Measurements from ENCODE around the gene PLA2G4C. TPM values are rescaled to one million over a fixed set of nuclear protein-coding genes. Genes with fewer than 3 reads are reported as not detected.

PLA2G4C gene
- total RNA-seq, 1 donor from 2014 or later: 2.5 TPM

DNA sequence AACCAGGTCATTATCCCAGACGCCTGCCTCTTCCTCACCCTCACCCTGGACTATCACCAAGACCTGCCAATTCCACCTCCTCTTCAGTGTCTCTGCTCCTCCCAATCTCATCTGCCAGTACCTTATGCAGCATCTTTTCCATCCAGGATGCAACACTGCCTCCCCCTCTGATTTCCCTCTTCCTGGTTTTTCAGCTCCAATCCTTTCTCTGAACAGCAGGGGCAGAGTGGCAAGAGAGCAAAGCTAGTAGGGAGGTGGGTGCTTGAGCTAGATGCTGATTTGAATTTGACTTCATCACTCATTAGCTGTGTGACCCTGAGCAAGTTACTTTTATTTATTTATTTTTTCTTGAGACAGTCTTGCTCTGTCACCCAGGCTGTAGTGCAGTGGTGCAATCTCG lies 41.2 kb downstream of the PLA2G4C start:
- H3K4me3 Mint-ChIP-seq (ENCODE audit: unreplicated experiment): no peak overlapping the region
- DNase-seq: no peak
- no peaks in the 10 kb centered on the region for H3K4me1 Mint-ChIP-seq (ENCODE audit: low read depth, unreplicated experiment)
- TF ChIP-seq, protein P1, sequence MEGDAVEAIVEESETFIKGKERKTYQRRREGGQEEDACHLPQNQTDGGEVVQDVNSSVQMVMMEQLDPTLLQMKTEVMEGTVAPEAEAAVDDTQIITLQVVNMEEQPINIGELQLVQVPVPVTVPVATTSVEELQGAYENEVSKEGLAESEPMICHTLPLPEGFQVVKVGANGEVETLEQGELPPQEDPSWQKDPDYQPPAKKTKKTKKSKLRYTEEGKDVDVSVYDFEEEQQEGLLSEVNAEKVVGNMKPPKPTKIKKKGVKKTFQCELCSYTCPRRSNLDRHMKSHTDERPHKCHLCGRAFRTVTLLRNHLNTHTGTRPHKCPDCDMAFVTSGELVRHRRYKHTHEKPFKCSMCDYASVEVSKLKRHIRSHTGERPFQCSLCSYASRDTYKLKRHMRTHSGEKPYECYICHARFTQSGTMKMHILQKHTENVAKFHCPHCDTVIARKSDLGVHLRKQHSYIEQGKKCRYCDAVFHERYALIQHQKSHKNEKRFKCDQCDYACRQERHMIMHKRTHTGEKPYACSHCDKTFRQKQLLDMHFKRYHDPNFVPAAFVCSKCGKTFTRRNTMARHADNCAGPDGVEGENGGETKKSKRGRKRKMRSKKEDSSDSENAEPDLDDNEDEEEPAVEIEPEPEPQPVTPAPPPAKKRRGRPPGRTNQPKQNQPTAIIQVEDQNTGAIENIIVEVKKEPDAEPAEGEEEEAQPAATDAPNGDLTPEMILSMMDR (IDR thresholded peaks at IDR 0.05; ENCODE audit: partially characterized antibody, unreplicated experiment): no peak
- H3K27me3 Mint-ChIP-seq (ENCODE audit: unreplicated experiment): peaks cover 6% of the 10 kb centered on the region
- no peaks in the 10 kb centered on the region for H3K36me3 Mint-ChIP-seq (ENCODE audit: unreplicated experiment)
- peaks cover 2% of the 10 kb centered on the region for H3K9me3 Mint-ChIP-seq (ENCODE audit: unreplicated experiment)
- H3K27ac Mint-ChIP-seq (ENCODE audit: unreplicated experiment): no peak overlapping the region

DNA sequence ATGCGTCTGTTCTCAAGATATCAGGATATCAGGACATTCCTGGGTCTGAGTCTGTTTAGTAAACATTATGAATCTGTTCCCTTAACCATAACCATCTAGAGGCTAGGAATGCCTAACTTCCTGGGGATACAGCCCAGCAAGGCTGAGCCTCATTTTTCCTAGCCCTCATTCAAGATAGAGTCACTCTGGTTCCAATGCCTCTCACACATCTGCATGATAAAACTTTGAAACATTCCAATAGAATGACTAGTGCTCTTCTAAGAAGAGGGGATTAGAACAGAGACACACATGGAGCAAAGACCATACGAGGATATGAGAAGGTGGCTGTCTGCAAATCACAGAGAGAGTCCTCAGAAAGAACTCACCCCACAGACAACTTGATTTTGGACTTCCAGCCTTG lies 46.1 kb downstream of the PLA2G4C start:
- Mint-ChIP-seq H3K9me3 (ENCODE audit: unreplicated experiment) (no peaks in the 10 kb centered on the region), H3K4me1 (ENCODE audit: low read depth, unreplicated experiment) (no peaks in the 10 kb centered on the region), H3K27ac (ENCODE audit: unreplicated experiment) (no peak overlapping the region), H3K36me3 (ENCODE audit: unreplicated experiment) (no peaks in the 10 kb centered on the region), H3K27me3 (ENCODE audit: unreplicated experiment) (peaks cover 3% of the 10 kb centered on the region), H3K4me3 (ENCODE audit: unreplicated experiment) (no peak overlapping the region)
- TF ChIP-seq, protein P1 (IDR thresholded peaks at IDR 0.05; ENCODE audit: partially characterized antibody, unreplicated experiment): no peak
- no peak for DNase-seq

DNA sequence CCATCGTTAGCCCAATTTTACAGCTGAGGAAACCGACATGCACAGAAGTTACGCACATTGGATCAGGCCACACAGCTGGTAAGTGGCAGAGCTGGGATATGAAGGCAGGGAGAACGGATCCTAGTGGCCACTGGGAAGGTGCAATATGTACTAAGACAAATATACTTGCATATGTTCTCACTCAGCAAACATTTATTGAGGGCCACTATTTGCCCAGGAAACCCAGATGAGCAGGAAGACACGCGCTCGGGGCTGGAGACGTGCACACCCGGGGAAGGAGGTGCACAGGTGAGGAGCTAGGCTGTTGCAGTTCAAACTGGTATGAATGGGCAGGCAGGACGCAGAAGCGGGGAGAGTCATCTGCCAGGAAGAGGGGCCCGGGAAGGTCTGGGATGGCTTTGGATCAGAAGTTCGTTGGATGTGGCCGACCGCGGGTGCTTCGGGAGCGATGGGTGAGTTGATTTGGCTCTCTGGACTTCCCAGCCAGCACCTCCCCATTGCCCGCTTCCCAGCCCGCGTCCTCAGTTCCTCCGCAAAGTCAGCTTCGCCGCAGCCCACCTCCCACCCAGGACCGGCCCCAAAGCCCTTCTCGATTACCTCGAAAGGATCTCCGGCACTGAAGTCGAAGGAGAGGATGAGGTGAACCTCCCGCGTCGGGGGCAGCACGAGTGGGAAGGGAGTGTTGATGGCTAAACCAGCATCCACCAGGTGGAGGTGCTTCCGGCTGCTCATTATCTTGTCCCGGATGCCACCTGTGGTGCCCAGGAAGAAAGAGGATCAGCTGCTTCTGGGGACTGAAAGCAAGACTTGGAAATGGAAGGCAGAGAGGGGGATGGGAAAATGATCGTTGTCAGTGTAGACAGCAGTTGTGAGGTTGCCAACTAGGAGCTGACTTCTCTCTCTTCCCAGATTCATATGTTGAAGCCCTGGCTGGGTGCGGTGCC lies 48.9 kb downstream of the PLA2G4C start:
- Mint-ChIP-seq H3K27me3 (ENCODE audit: unreplicated experiment) (no peaks in the 10 kb centered on the region), H3K4me1 (ENCODE audit: low read depth, unreplicated experiment) (no peaks in the 10 kb centered on the region), H3K4me3 (ENCODE audit: unreplicated experiment) (no peak overlapping the region), H3K27ac (ENCODE audit: unreplicated experiment) (no peak overlapping the region), H3K36me3 (ENCODE audit: unreplicated experiment) (no peaks in the 10 kb centered on the region), H3K9me3 (ENCODE audit: unreplicated experiment) (no peaks in the 10 kb centered on the region)
- DNase-seq: no peak
- TF ChIP-seq, protein P1 (IDR thresholded peaks at IDR 0.05; ENCODE audit: partially characterized antibody, unreplicated experiment): no peak

DNA sequence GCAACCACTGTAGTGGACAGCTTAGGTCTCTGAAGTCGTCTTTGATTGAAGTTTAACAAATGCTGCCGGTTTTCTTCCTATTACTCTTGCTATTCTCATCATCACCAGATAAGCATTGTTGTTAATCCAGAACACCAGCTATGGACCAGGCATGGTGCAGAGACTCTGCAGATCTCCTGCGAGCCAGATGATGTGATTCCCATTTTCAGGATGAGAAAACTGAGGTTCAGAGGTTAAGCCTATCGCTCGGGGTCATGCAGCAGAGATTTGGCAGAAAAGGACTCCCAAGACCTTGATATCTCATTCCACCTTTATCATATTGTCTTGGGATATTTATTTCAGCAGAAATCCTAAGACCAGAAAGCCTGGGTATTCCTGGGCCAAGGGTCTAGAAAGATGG lies 50.2 kb downstream of the PLA2G4C start:
- no peaks in the 10 kb centered on the region for H3K27me3 Mint-ChIP-seq (ENCODE audit: unreplicated experiment)
- TF ChIP-seq, protein P1 (IDR thresholded peaks at IDR 0.05; ENCODE audit: partially characterized antibody, unreplicated experiment): no peak
- no peak for DNase-seq
- no peaks in the 10 kb centered on the region for H3K9me3 Mint-ChIP-seq (ENCODE audit: unreplicated experiment)
- no peaks in the 10 kb centered on the region for H3K36me3 Mint-ChIP-seq (ENCODE audit: unreplicated experiment)
- H3K27ac Mint-ChIP-seq (ENCODE audit: unreplicated experiment): no peak overlapping the region
- no peaks in the 10 kb centered on the region for H3K4me1 Mint-ChIP-seq (ENCODE audit: low read depth, unreplicated experiment)
- H3K4me3 Mint-ChIP-seq (ENCODE audit: unreplicated experiment): no peak overlapping the region

DNA sequence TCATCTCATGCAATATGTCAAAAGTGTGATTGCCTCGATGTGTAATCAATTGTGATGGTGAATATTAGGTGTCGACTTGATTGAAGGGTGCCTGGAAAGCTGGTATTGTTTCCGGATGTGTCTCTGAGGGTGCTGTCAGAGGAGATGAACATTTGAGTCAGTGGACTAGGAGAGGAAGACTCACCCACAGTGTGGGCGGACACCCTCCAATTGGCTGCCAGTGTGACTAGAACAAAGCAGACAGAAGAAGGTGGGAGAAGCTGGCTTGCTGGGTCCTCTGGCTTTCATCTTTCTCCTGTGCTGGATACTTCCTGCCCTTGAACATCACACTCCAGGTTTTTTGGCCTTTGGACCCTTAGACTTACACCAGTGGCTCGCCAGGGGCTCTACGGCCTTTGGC lies 51.3 kb downstream of the PLA2G4C start:
- no peak overlapping the region for H3K27ac Mint-ChIP-seq (ENCODE audit: unreplicated experiment)
- DNase-seq: no peak
- H3K36me3 Mint-ChIP-seq (ENCODE audit: unreplicated experiment): no peaks in the 10 kb centered on the region
- H3K4me1 Mint-ChIP-seq (ENCODE audit: low read depth, unreplicated experiment): no peaks in the 10 kb centered on the region
- no peak overlapping the region for H3K4me3 Mint-ChIP-seq (ENCODE audit: unreplicated experiment)
- H3K9me3 Mint-ChIP-seq (ENCODE audit: unreplicated experiment): no peaks in the 10 kb centered on the region
- no peaks in the 10 kb centered on the region for H3K27me3 Mint-ChIP-seq (ENCODE audit: unreplicated experiment)
- TF ChIP-seq, protein P1 (IDR thresholded peaks at IDR 0.05; ENCODE audit: partially characterized antibody, unreplicated experiment): no peak

Measured in glutamatergic neuron (in vitro differentiated cells).